ENCODE measurements around the gene CDS2. TPM values are rescaled to one million over a fixed set of nuclear protein-coding genes. Genes with fewer than 3 reads are reported as not detected.
A peak's percentile ranks its signal among the peaks of the same experiment; 100 is the strongest.

CDS2 gene
- total RNA-seq, 1 donor from 2014 or later = 41.4 TPM

DNA sequence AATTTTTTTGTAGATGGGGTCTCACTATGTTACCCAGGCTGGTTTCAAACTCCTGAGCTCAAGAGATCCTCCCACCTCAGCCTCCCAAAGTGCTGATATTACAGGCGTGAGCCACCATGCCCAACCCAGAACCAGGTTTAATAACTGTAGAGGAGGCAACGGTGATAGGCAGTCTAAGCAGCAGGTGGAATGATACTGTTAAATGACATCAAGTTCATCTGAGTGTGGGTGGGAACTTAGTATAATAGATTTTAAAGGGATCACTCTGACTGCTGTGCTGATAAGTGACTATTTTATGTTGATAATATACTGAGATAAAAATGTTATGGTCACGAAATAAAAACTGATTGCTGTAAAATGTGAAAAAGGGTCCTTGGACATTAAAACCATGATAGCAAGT lies 38.1 kb upstream of the CDS2 start:
- H3K9me3 ChIP-seq = no peaks in the 10 kb centered on the region
- TF ChIP-seq, protein P1, sequence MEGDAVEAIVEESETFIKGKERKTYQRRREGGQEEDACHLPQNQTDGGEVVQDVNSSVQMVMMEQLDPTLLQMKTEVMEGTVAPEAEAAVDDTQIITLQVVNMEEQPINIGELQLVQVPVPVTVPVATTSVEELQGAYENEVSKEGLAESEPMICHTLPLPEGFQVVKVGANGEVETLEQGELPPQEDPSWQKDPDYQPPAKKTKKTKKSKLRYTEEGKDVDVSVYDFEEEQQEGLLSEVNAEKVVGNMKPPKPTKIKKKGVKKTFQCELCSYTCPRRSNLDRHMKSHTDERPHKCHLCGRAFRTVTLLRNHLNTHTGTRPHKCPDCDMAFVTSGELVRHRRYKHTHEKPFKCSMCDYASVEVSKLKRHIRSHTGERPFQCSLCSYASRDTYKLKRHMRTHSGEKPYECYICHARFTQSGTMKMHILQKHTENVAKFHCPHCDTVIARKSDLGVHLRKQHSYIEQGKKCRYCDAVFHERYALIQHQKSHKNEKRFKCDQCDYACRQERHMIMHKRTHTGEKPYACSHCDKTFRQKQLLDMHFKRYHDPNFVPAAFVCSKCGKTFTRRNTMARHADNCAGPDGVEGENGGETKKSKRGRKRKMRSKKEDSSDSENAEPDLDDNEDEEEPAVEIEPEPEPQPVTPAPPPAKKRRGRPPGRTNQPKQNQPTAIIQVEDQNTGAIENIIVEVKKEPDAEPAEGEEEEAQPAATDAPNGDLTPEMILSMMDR (IDR thresholded peaks at IDR 0.05) = no peak
- H3K27me3 ChIP-seq = no peaks in the 10 kb centered on the region
- no peak overlapping the region for H3K27ac ChIP-seq
- H3K4me3 ChIP-seq = no peak overlapping the region
- intact Hi-C loops (cut with DNase I) = no loop called here
- H3K36me3 ChIP-seq = peaks cover 0 to 4% of the 10 kb centered on the region in 2 donors
- no peaks in the 10 kb centered on the region for H3K4me1 ChIP-seq
- no peak for DNase-seq (ENCODE audit: low spot score in 2 of 2)

DNA sequence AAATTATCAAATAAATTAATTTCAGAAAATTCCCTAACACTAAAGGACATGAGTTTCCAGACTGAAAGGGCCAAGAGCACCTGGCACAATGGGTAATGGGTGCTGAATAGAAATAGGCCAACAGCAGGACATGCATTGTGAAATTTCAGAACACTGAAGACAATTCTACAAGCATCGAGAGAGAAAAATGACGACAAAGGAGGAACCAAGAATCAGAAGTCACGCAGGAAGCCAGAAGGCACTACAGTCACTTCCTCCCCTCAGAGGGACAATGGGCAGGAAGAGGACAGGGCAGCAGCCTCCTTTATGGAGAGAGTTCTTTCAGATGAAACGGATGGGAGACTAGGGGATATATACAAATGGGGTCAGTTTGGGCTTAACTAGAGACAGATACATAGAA lies 36.6 kb upstream of the CDS2 start:
- Histone ChIP-seq H3K27me3 (no peaks in the 10 kb centered on the region), H3K4me1 (no peaks in the 10 kb centered on the region), H3K9me3 (no peaks in the 10 kb centered on the region), H3K27ac (no peak overlapping the region), H3K36me3 (peaks cover 0 to 4% of the 10 kb centered on the region in 2 donors), H3K4me3 (no peak overlapping the region)
- intact Hi-C loops (cut with DNase I) = no loop called here
- no peak for DNase-seq (ENCODE audit: low spot score in 2 of 2)
- TF ChIP-seq, protein P1 (IDR thresholded peaks at IDR 0.05) = no peak

DNA sequence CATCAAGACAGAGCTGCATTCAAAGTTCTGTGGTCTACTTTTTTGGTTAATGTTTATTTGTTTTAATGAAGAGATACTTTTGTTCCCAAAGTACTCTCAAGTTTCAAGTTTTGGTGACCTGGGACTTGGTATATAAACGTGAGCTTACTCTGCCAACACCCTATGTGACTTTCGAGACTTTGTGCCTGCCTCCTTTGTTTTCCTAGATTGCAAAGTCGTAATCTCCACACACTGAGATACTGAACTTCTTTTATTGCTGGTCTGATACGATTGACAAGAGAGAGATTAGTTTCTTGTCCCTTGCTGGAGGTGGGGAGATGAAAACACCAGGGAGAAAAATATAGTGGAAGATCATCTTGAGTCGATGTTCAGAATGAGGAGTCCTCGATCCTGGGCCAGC lies 34.9 kb upstream of the CDS2 start:
- TF ChIP-seq, protein P1 (IDR thresholded peaks at IDR 0.05) = no peak
- H3K36me3 ChIP-seq = peaks cover 8 to 15% of the 10 kb centered on the region in 2 donors
- intact Hi-C loops (cut with DNase I) = no loop called here

DNA sequence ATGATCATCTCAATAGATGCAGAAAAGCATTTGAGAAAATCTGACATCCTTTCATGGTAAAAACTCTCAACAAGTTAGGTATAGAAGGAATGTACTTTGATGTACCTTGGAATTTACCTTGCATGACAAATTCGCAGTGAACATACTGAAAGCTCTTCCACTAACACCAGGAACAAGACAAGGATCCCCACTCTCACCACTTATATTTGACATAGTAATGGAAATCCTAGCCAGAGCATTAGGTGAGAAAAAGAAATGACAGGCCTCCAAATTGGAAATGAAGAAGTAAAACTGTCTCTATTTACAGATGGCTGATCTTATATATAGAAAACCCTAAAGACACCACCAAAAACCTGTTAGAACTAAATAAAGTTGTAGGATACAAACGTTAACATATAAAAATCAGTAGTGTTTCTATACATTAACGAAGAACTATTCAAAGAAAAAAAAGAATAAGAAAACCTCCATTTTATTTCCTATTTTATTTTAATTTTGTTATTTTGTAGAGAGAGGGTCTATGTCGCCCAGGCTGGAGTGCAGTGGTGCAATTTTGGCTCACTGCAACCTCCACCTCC lies 34.0 kb upstream of the CDS2 start:
- Histone ChIP-seq H3K27ac (no peak overlapping the region), H3K36me3 (peaks cover 8 to 18% of the 10 kb centered on the region in 2 donors), H3K4me1 (no peaks in the 10 kb centered on the region), H3K27me3 (no peaks in the 10 kb centered on the region), H3K9me3 (no peaks in the 10 kb centered on the region), H3K4me3 (no peak overlapping the region)
- intact Hi-C loops (cut with DNase I) = no loop called here
- TF ChIP-seq, protein P1 (IDR thresholded peaks at IDR 0.05) = no peak
- DNase-seq (ENCODE audit: low spot score in 2 of 2) = no peak

More for the DNA sequence above, 34.9 kb upstream of the CDS2 start:
- Histone ChIP-seq H3K4me3 (no peak overlapping the region), H3K4me1 (no peaks in the 10 kb centered on the region), H3K27me3 (no peaks in the 10 kb centered on the region), H3K27ac (no peak overlapping the region), H3K9me3 (no peaks in the 10 kb centered on the region)
- DNase-seq (ENCODE audit: low spot score in 2 of 2) = no peak

DNA sequence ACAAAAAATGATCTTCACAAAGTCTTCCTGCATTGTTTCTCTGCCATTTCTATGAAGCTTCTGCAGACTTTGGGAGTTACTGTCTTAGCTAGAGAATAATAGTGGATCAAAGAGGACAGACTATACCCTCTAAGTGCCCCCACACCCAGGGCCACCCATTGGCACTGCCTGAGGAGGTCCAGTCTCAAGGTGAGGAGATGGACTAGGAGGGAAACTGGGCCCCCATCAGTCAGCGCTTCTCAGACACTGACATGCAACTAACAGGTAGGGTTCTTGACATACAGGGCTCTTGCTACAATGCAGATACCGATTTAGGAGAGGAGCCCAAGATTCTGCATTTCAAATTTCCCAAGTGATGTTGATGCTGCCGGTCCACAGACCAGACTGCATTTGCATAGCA lies 31.4 kb upstream of the CDS2 start:
- peak in 1 of 2 donors; percentile 54 for DNase-seq (ENCODE audit: low spot score in 2 of 2)
- H3K27me3 ChIP-seq = no peaks in the 10 kb centered on the region
- intact Hi-C loops (cut with DNase I) = loop anchor here (5.0 kb wide), 1 partner anchor 33 kb away; no protein-coding TSS in a partner anchor
- peaks cover 8 to 42% of the 10 kb centered on the region in 2 donors for H3K36me3 ChIP-seq
- H3K27ac ChIP-seq = no peak overlapping the region
- no peaks in the 10 kb centered on the region for H3K9me3 ChIP-seq
- H3K4me1 ChIP-seq = peaks cover 0 to under 1% of the 10 kb centered on the region in 2 donors
- no peak overlapping the region for H3K4me3 ChIP-seq
- TF ChIP-seq, protein P1 (IDR thresholded peaks at IDR 0.05) = no peak

Measured in ascending aorta (tissue), 2 donors.